B cell (primary cell): ENCODE measurements around the gene DACH1. TPM values are rescaled to one million over a fixed set of nuclear protein-coding genes. Genes with fewer than 3 reads are reported as not detected.

Experiments used
- ATAC-seq: fragments of 200-7000 bp; cut with Tn5 transposase; one replicate; pipeline ENCODE4 v1.10.0; 2021; ENCODE audit warnings: low read depth, mild to moderate bottlenecking, moderate number of reproducible peaks, moderate library complexity
- CTCF ChIA-PET: fragments of 350-600 bp; sonication (Branson Sonifier 250); formaldehyde crosslinking; loops from one replicate; lab custom pipeline; 2021; ENCODE audit warnings: antibody characterized with exemption, inconsistent platforms; lab: Charles Lee
- POLR2A ChIA-PET: fragments of 350-600 bp; sonication (Branson Sonifier 250); formaldehyde crosslinking; loops from one replicate; lab custom pipeline; 2021; ENCODE audit warnings: antibody characterized with exemption; lab: Charles Lee
- DNase-seq: peaks from one replicate; pipeline ENCODE4 v3.0.0; 2013
- H2AFZ ChIP-seq: 2 replicates; pipeline ENCODE4 v1.6.1; 2012; ENCODE audit warnings: mild to moderate bottlenecking, low read depth, low read length; ENCODE audit not compliant: insufficient read depth, poor library complexity, severe bottlenecking
- H3K27ac ChIP-seq, 2 donors: 1 replicate in 1 of 2; 2 replicates in 1 of 2; pipeline ENCODE4 v1.5.1; 2012 to 2013; ENCODE audit warnings: low read length in 2 of 2, mild to moderate bottlenecking in 2 of 2, moderate library complexity in 1 of 2
- H3K27me3 ChIP-seq, 4 experiments: fragments of 200-600 bp in 1 of 4; sonication (generic) in 1 of 4; replicated peaks in 1 of 4; 1 replicate in 2 of 4; 2 replicates in 2 of 4; pipeline versions ENCODE4 v1.6.1 to v1.7.0; 2013 to 2016; ENCODE audit warnings: low read length in 3 of 4, mild to moderate bottlenecking in 2 of 4, mixed read lengths in 1 of 4, moderate library complexity in 1 of 4; ENCODE audit not compliant: insufficient read depth in 4 of 4, control insufficient read depth in 3 of 4; ENCODE audit errors: control extremely low read depth in 1 of 4
- H3K36me3 ChIP-seq, 2 experiments: replicated peaks in 1 of 2; 1 replicate in 1 of 2; 2 replicates in 1 of 2; pipeline versions ENCODE4 v1.6.1 to v1.7.1; 2013; ENCODE audit warnings: low read length in 1 of 2; ENCODE audit not compliant: insufficient read depth in 2 of 2, control insufficient read depth in 1 of 2; ENCODE audit errors: control extremely low read depth in 1 of 2, extremely low read depth in 1 of 2
- H3K4me1 ChIP-seq, 2 donors: fragments of 200-600 bp in 1 of 2; sonication (generic) in 1 of 2; 1 replicate in 1 of 2; 2 replicates in 1 of 2; pipeline versions ENCODE4 v1.5.1 to v1.6.1; 2013 to 2017; ENCODE audit warnings: low read length in 2 of 2; ENCODE audit not compliant: control insufficient read depth in 2 of 2, insufficient read depth in 2 of 2
- H3K4me2 ChIP-seq: replicated peaks from 2 replicates; pipeline ENCODE3; 2012; ENCODE audit warnings: mild to moderate bottlenecking, low read depth, low read length; ENCODE audit not compliant: poor library complexity, severe bottlenecking
- H3K4me3 ChIP-seq, 5 experiments: fragments of 200-600 bp in 1 of 5; sonication (generic) in 1 of 5; 1 replicate in 3 of 5; 2 replicates in 2 of 5; pipeline versions ENCODE4 v1.5.1 to v1.7.0; 2011 to 2016; ENCODE audit warnings: low read length in 4 of 5, mild to moderate bottlenecking in 4 of 5, low read depth in 2 of 5, control low read depth in 1 of 5, moderate library complexity in 1 of 5; ENCODE audit not compliant: insufficient read depth in 1 of 5; ENCODE audit errors: control extremely low read depth in 1 of 5, extremely low read depth in 1 of 5
- H3K79me2 ChIP-seq: fragments of 200-600 bp; sonication (generic); one replicate; pipeline ENCODE4 v1.6.0; 2016; ENCODE audit warnings: low read length; ENCODE audit not compliant: control insufficient read depth, insufficient read depth
- H3K9ac ChIP-seq: fragments of 200-600 bp; sonication (generic); 2 replicates; pipeline ENCODE4 v1.6.1; 2017; ENCODE audit warnings: mild to moderate bottlenecking, low read length, moderate library complexity
- H3K9me3 ChIP-seq, 3 donors: one replicate each; pipeline versions ENCODE4 v1.6.1 to v1.7.1; 2013; ENCODE audit warnings: low read length in 2 of 3; ENCODE audit not compliant: control insufficient read depth in 2 of 3, insufficient read depth in 1 of 3; ENCODE audit errors: control extremely low read depth in 1 of 3
- H4K20me1 ChIP-seq: 2 replicates; pipeline ENCODE4 v1.6.0; 2012; ENCODE audit warnings: mild to moderate bottlenecking, low read length; ENCODE audit not compliant: insufficient read depth, control insufficient read depth, poor library complexity, severe bottlenecking
- H3K27ac Mint-ChIP-seq: one replicate; pipeline ENCODE4 v1.8.0; 2021; ENCODE audit warnings: mixed read lengths
- H3K27me3 Mint-ChIP-seq: one replicate; pipeline ENCODE4 v1.8.0; 2021; ENCODE audit warnings: mixed read lengths
- H3K4me1 Mint-ChIP-seq: one replicate; pipeline ENCODE4 v1.8.0; 2021; ENCODE audit warnings: mixed read lengths
- H3K4me3 Mint-ChIP-seq: one replicate; pipeline ENCODE4 v1.8.0; 2021; ENCODE audit warnings: mixed read lengths
- H3K9me3 Mint-ChIP-seq: one replicate; pipeline ENCODE4 v1.8.0; 2022; ENCODE audit warnings: mixed read lengths; ENCODE audit not compliant: insufficient read depth
- EZH2 ChIP-seq: IDR thresholded peaks from 2 replicates; pipeline ENCODE4 v1.6.1; 2012; ENCODE audit warnings: borderline replicate concordance, low read depth, mild to moderate bottlenecking, moderate library complexity, low read length; ENCODE audit not compliant: insufficient read depth, poor library complexity, severe bottlenecking
- WGBS: methylation state at CpG from one replicate; pipeline ENCODE4 v1.1.5; 2013; ENCODE audit warnings: missing lambda C conversion rate; ENCODE audit not compliant: insufficient coverage; 5-methylcytosine and 5-hydroxymethylcytosine counted together
- intact Hi-C: fragments of 100-400 bp; cut with micrococcal nuclease; formaldehyde crosslinking; loops from one replicate; pipeline ENCODE4 v1.10.0; 2022
- polyA plus RNA-seq: library from polyadenylated mRNA; depleted of rRNA; stranded (reverse); fragments of >200 nt; gene quantifications from 2 replicates; pipeline ENCODE4 v1.2.3, GENCODE V29; 2012
- total RNA-seq, 2 donors: library from RNA; stranded (reverse); fragments of 120-200 nt in 1 of 2; gene quantifications; 1 replicate in 1 of 2; 2 replicates in 1 of 2; pipeline versions ENCODE4 v1.2.3 to v1.2.4, GENCODE V29; 2013 to 2022
- TF ChIP-seq, protein P1 (sequence below): fragments of 200-600 bp; IDR thresholded peaks from one replicate; pipeline ENCODE4 v1.8.0; 2022; ENCODE audit warnings: antibody characterized with exemption, mild to moderate bottlenecking

The DACH1 gene
- total and polyA plus RNA-seq, 2 donors (not counting 1 experiment from before 2014, with no cell fraction given): not detected

DNA sequence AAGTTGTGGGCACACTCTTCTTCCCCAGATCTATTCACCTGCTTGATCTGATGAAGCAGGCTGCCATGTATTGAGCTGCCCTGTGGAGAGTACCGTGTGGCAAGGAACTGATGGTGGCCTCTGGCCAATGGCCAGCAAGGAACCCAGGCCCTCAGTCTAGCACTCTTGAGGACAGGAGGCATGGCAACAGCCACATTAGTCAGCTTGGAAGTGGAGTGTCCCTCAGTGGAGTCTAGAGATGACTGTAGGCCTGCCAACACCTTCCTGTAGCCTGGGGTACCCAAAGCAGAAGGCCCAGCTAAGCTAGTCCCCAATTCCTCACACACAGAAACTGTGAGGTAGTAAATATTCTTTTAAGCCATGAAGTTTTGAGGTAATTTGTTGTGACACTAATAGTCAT is 412.5 kb downstream of the DACH1 start:
- Histone ChIP-seq H2AFZ (no peak overlapping the region), H3K4me1 (no peaks in the 10 kb centered on the region), H4K20me1 (no peaks in the 10 kb centered on the region), H3K9me3 (no peaks in the 10 kb centered on the region), H3K27ac (no peak overlapping the region), H3K36me3 (no peaks in the 10 kb centered on the region), H3K4me2 (no peak overlapping the region), H3K27me3 (no peaks in the 10 kb centered on the region), H3K4me3 (no peak overlapping the region), H3K9ac (no peak overlapping the region), H3K79me2 (no peaks in the 10 kb centered on the region)
- Mint-ChIP-seq H3K9me3 (no peaks in the 10 kb centered on the region), H3K27me3 (no peaks in the 10 kb centered on the region), H3K27ac (no peak overlapping the region), H3K4me1 (no peaks in the 10 kb centered on the region), H3K4me3 (no peak overlapping the region)
- intact Hi-C loops: no loop called here
- 92% methylated on average over 1 of the region's 1 CpG for WGBS
- TF ChIP-seq, protein P1, sequence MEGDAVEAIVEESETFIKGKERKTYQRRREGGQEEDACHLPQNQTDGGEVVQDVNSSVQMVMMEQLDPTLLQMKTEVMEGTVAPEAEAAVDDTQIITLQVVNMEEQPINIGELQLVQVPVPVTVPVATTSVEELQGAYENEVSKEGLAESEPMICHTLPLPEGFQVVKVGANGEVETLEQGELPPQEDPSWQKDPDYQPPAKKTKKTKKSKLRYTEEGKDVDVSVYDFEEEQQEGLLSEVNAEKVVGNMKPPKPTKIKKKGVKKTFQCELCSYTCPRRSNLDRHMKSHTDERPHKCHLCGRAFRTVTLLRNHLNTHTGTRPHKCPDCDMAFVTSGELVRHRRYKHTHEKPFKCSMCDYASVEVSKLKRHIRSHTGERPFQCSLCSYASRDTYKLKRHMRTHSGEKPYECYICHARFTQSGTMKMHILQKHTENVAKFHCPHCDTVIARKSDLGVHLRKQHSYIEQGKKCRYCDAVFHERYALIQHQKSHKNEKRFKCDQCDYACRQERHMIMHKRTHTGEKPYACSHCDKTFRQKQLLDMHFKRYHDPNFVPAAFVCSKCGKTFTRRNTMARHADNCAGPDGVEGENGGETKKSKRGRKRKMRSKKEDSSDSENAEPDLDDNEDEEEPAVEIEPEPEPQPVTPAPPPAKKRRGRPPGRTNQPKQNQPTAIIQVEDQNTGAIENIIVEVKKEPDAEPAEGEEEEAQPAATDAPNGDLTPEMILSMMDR: no peak
- TF ChIP-seq EZH2: no peak
- DNase-seq: no peak
- ChIA-PET POLR2A (no interaction called here), CTCF (no interaction called here)
- no peak for ATAC-seq

DNA sequence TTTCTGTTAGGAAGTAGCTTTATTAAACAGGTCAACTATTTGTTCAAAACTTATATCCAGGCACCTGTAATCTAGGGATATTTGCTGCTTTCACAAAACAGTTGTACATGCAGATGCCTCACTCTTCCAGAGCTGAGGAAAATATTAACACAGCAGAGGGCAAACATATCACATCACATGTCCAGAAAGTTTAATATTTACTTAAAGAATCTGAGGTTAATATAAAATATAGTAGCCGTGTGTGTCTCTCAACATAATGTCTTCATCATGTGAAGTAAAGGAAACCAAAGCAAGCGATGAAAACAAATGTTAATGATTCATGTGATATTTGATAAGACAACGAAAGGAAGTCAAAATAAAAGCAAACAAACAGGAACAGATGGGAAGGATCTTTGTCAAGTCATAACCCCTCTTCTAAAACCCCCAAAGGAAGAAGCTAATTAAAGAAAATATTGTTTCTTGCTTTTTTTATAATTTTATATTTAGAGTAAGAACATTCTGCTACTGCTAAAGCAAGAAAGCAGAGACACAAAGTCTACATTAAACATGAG is 418.8 kb downstream of the DACH1 start:
- Histone ChIP-seq H3K36me3 (no peaks in the 10 kb centered on the region), H3K9ac (no peak overlapping the region), H2AFZ (no peak overlapping the region), H3K27me3 (no peaks in the 10 kb centered on the region), H3K9me3 (no peaks in the 10 kb centered on the region), H3K27ac (no peak overlapping the region), H3K4me2 (no peak overlapping the region), H3K4me1 (no peaks in the 10 kb centered on the region), H3K79me2 (no peaks in the 10 kb centered on the region), H3K4me3 (no peak overlapping the region), H4K20me1 (no peaks in the 10 kb centered on the region)
- H3K4me3 Mint-ChIP-seq: no peak overlapping the region
- POLR2A ChIA-PET: no interaction called here
- no peaks in the 10 kb centered on the region for H3K9me3 Mint-ChIP-seq
- DNase-seq (no peak), ATAC-seq (no peak)
- H3K4me1 Mint-ChIP-seq: no peaks in the 10 kb centered on the region
- no CpG with 5 or more reads among the region's 3 CpGs for WGBS
- no peak overlapping the region for H3K27ac Mint-ChIP-seq
- no peak for TF ChIP-seq EZH2
- TF ChIP-seq, protein P1: no peak
- intact Hi-C loops: no loop called here
- CTCF ChIA-PET: no interaction called here
- H3K27me3 Mint-ChIP-seq: no peaks in the 10 kb centered on the region
